Lower leg skin (tissue), 4 donors: ENCODE data around the gene TRAK1. TPM values are rescaled to one million over a fixed set of nuclear protein-coding genes. Genes with fewer than 3 reads are reported as not detected.

Experiments
- DNase-seq, 2 donors: peaks; one replicate each; pipeline ENCODE4 v3.0.0-alpha.2; 2019; ENCODE audit warnings: low spot score in 2 of 2
- H3K4me3 ChIP-seq: fragments of 200-600 bp; sonication (generic); 2 replicates; pipeline ENCODE4 v1.5.1; 2017; ENCODE audit warnings: mild to moderate bottlenecking, low read depth; ENCODE audit not compliant: poor library complexity, severe bottlenecking
- CTCF ChIP-seq, 3 donors: fragments of 450-650 bp; IDR thresholded peaks; one replicate each; pipeline ENCODE4 v1.5.1; 2016; ENCODE audit warnings: antibody characterized with exemption in 3 of 3, mild to moderate bottlenecking in 3 of 3, moderate library complexity in 2 of 3
- POLR2A ChIP-seq, 2 donors: fragments of 450-650 bp; IDR thresholded peaks; one replicate each; pipeline ENCODE4 v1.6.1; 2016 to 2017; ENCODE audit warnings: antibody characterized with exemption in 2 of 2, mild to moderate bottlenecking in 1 of 2, moderate library complexity in 1 of 2
- WGBS, 2 donors: methylation state at CpG; one replicate each; pipeline ENCODE4 v1.1.5; 2018; 5-methylcytosine and 5-hydroxymethylcytosine counted together
- intact Hi-C: fragments of 100-400 bp; cut with DNase I; formaldehyde crosslinking; loops from one replicate; pipeline ENCODE4 v1.15.0; 2023; ENCODE audit warnings: low total_unique reads
- total RNA-seq, 4 donors: library from RNA; depleted of rRNA; stranded (reverse); fragments of >200 nt; gene quantifications; one replicate each; pipeline ENCODE4 v1.1.0, GENCODE V29; 2016

Gene TRAK1
- total RNA-seq, 4 donors from 2014 or later: 69.0 to 96.3 (median 84.9) TPM

- intact Hi-C loops: no loop called here
- WGBS, 2 donors: 76 to 96% methylated on average over 1 of the region's 1 CpG
- DNase-seq: no peak
Measured at GRCh38 chr3:42256135-42256819, 165.1 kb downstream of the TRAK1 start.

GRCh38 chr3:42257007-42257406 lies 165.8 kb downstream of the TRAK1 start:
- H3K4me3 ChIP-seq: no peak overlapping the region
- TF ChIP-seq POLR2A (IDR thresholded peaks at IDR 0.05) (no peak), CTCF (IDR thresholded peaks at IDR 0.05) (no peak)
- no peak for DNase-seq
- intact Hi-C loops: no loop called here
- WGBS, 2 donors: 41 to 53% methylated on average over 7 of the region's 7 CpGs

More at GRCh38 chr3:42256135-42256819, 165.1 kb downstream of the TRAK1 start:
- TF ChIP-seq POLR2A (IDR thresholded peaks at IDR 0.05): no peak
- TF ChIP-seq CTCF (IDR thresholded peaks at IDR 0.05): no peak
- H3K4me3 ChIP-seq: no peak overlapping the region

GRCh38 chr3:42262525-42262924 lies 171.4 kb downstream of the TRAK1 start:
- TF ChIP-seq CTCF (IDR thresholded peaks at IDR 0.05) (no peak), POLR2A (IDR thresholded peaks at IDR 0.05) (no peak)
- WGBS, 2 donors: 18 to 45% methylated on average over 2 of the region's 2 CpGs
- DNase-seq: no peak
- H3K4me3 ChIP-seq: no peak overlapping the region
- intact Hi-C loops: no loop called here

- no peak for DNase-seq
- H3K4me3 ChIP-seq: peak overlapping the region; percentile 3
- TF ChIP-seq POLR2A (IDR thresholded peaks at IDR 0.05) (no peak), CTCF (IDR thresholded peaks at IDR 0.05) (no peak)
- intact Hi-C loops: no loop called here
- 10 to 12% methylated on average over 43 to 44 of the region's 56 CpGs for WGBS, 2 donors
Measured at GRCh38 chr3:42263354-42264346, 172.5 kb downstream of the TRAK1 start.

GRCh38 chr3:42264399-42265058 lies 173.4 kb downstream of the TRAK1 start:
- intact Hi-C loops: no loop called here
- no peak for TF ChIP-seq POLR2A (IDR thresholded peaks at IDR 0.05)
- no peak for TF ChIP-seq CTCF (IDR thresholded peaks at IDR 0.05)
- no peak overlapping the region for H3K4me3 ChIP-seq
- 11 to 12% methylated on average over 24 to 37 of the region's 37 CpGs for WGBS, 2 donors
- peak in 1 of 2 donors; percentile 33 for DNase-seq
